ENCODE measurements around the gene DNAJC16.
"Not testable (repeated sequence)": the region's sequence is repeated elsewhere in the genome, so short reads cannot be mapped to it uniquely, and the experiment has no call there.

DNAJC16 gene

GRCh38 chr1:15508700-15509487 lies 17.8 kb upstream of the DNAJC16 start:
- DNase-seq: no peak

- no peak for DNase-seq
Measured at GRCh38 chr1:15509586-15509985, 17.1 kb upstream of the DNAJC16 start.

GRCh38 chr1:15510611-15511405 lies 15.8 kb upstream of the DNAJC16 start:
- DNase-seq: no peak

GRCh38 chr1:15513192-15513591 lies 13.5 kb upstream of the DNAJC16 start:
- DNase-seq: no peak

- DNase-seq: no peak
Measured at GRCh38 chr1:15513919-15514318, 12.7 kb upstream of the DNAJC16 start.

GRCh38 chr1:15514557-15514956 lies 12.1 kb upstream of the DNAJC16 start:
- not testable (repeated sequence) for DNase-seq

GRCh38 chr1:15515022-15515663 lies 11.5 kb upstream of the DNAJC16 start:
- peak; percentile 52 for DNase-seq

- DNase-seq: no peak
Measured at GRCh38 chr1:15519625-15520024, 7.0 kb upstream of the DNAJC16 start.

- DNase-seq: peak; percentile 10
Measured at GRCh38 chr1:15521206-15521906, 5.3 kb upstream of the DNAJC16 start.

GRCh38 chr1:15522551-15522950 lies 4.1 kb upstream of the DNAJC16 start:
- DNase-seq: no peak

- DNase-seq: peak; percentile 58
Measured at GRCh38 chr1:15523104-15524020, 3.3 kb upstream of the DNAJC16 start.

GRCh38 chr1:15524021-15524282 lies 2.7 kb upstream of the DNAJC16 start, which contains the start of gene CASP9:
Gene CASP9, minus strand, starts transcription at chr1:15524215. Its CDS starts 15 bp downstream, at chr1:15524200.
- no peak for DNase-seq

GRCh38 chr1:15524283-15525049 lies 2.2 kb upstream of the DNAJC16 start:
- DNase-seq: peak; percentile 100

- DNase-seq: no peak
Measured at GRCh38 chr1:15525050-15526020, 1.3 kb upstream of the DNAJC16 start.

- DNase-seq: no peak
Measured at GRCh38 chr1:15526021-15526489, 593 bp upstream of the DNAJC16 start.

GRCh38 chr1:15531003-15531402 lies 4.4 kb downstream of the DNAJC16 start:
- no peak for DNase-seq

GRCh38 chr1:15531682-15532081 lies 5.0 kb downstream of the DNAJC16 start:
- peak; percentile 51 for DNase-seq

GRCh38 chr1:15538771-15539170 lies 12.1 kb downstream of the DNAJC16 start:
- DNase-seq: no peak

GRCh38 chr1:15540186-15540585 lies 13.5 kb downstream of the DNAJC16 start:
- no peak for DNase-seq

All from suppressor macrophage treated with lipopolysaccharide for 4 hours (primary cell).